ENCODE data around the gene PHLDA2.

Gene PHLDA2

GRCh38 chr11:2903672-2904011 lies 25.6 kb downstream of the PHLDA2 start:
- H3K9me3 ChIP-seq (replicated peaks in 1 of 2; ENCODE audit: control insufficient read depth in 2 of 2, insufficient read depth in 1 of 2, low read depth in 1 of 2, low read length in 2 of 2) = peaks cover 0 to 2% of the 10 kb centered on the region in 2 donors
- H3K4me3 ChIP-seq (ENCODE audit: low read length in 2 of 2) = no peak overlapping the region
- no peak overlapping the region for H3K4me2 ChIP-seq (ENCODE audit: insufficient read depth, low read length, poor library complexity, severe bottlenecking)
- no peak overlapping the region for H3K27ac ChIP-seq (replicated peaks; ENCODE audit: low read length)
- no peak overlapping the region for H3K14ac ChIP-seq (ENCODE audit: low read length)
- no peak overlapping the region for H2AFZ ChIP-seq (ENCODE audit: low read length)
- H3K36me3 ChIP-seq (replicated peaks in 1 of 2; ENCODE audit: control insufficient read depth in 2 of 2, insufficient read depth in 2 of 2, low read length in 2 of 2) = no peaks in the 10 kb centered on the region
- no peak overlapping the region for H2BK12ac ChIP-seq (ENCODE audit: low read length)
- no peak overlapping the region for H2BK5ac ChIP-seq (ENCODE audit: low read length)
- no peak for DNase-seq (ENCODE audit: low spot score)
- H3K23ac ChIP-seq (ENCODE audit: low read depth, low read length, poor library complexity) = no peak overlapping the region
- H3K79me1 ChIP-seq (ENCODE audit: low read depth, low read length) = no peaks in the 10 kb centered on the region
- H3K18ac ChIP-seq (ENCODE audit: low read length) = no peak overlapping the region
- no peak overlapping the region for H4K8ac ChIP-seq (ENCODE audit: low read depth, low read length)
- no CpG with 5 or more reads among the region's 7 CpGs for WGBS, 2 donors (ENCODE audit: extremely low coverage in 2 of 2, insufficient read length in 2 of 2, insufficient replicate concordance in 1 of 2)
- H3K4ac ChIP-seq (ENCODE audit: low read length) = no peak overlapping the region
- H2BK15ac ChIP-seq (ENCODE audit: low read length) = peak overlapping the region; percentile 96
- peaks cover 9 to 13% of the 10 kb centered on the region in 2 donors for H3K4me1 ChIP-seq (ENCODE audit: control insufficient read depth in 2 of 2, insufficient read depth in 1 of 2, low read depth in 1 of 2, low read length in 2 of 2)
- no peak overlapping the region for H2BK120ac ChIP-seq (ENCODE audit: low read depth, low read length)
- H3K9ac ChIP-seq (ENCODE audit: low read depth, low read length, poor library complexity) = no peak overlapping the region
- H3K27me3 ChIP-seq (ENCODE audit: control insufficient read depth in 3 of 3, insufficient read depth in 3 of 3, low read depth in 1 of 3, low read length in 3 of 3) = no peaks in the 10 kb centered on the region
- H2AK5ac ChIP-seq (ENCODE audit: low read depth, low read length) = peak overlapping the region; percentile 54
- no peak overlapping the region for H4K91ac ChIP-seq (ENCODE audit: low read depth, low read length, poor library complexity)

GRCh38 chr11:2902784-2903671 lies 26.2 kb downstream of the PHLDA2 start:
- H3K4me2 ChIP-seq (ENCODE audit: insufficient read depth, low read length, poor library complexity, severe bottlenecking) = peak overlapping the region; percentile 87
- no peak overlapping the region for H3K4ac ChIP-seq (ENCODE audit: low read length)
- no peak overlapping the region for H3K27ac ChIP-seq (replicated peaks; ENCODE audit: low read length)
- peak overlapping the region; percentile 96 for H2BK15ac ChIP-seq (ENCODE audit: low read length)
- H3K27me3 ChIP-seq (ENCODE audit: control insufficient read depth in 3 of 3, insufficient read depth in 3 of 3, low read depth in 1 of 3, low read length in 3 of 3) = no peaks in the 10 kb centered on the region
- H3K36me3 ChIP-seq (replicated peaks in 1 of 2; ENCODE audit: control insufficient read depth in 2 of 2, insufficient read depth in 2 of 2, low read length in 2 of 2) = no peaks in the 10 kb centered on the region
- peak overlapping the region; percentile 64 for H3K9ac ChIP-seq (ENCODE audit: low read depth, low read length, poor library complexity)
- no peak overlapping the region for H3K14ac ChIP-seq (ENCODE audit: low read length)
- H4K8ac ChIP-seq (ENCODE audit: low read depth, low read length) = no peak overlapping the region
- H2BK12ac ChIP-seq (ENCODE audit: low read length) = no peak overlapping the region
- no peak overlapping the region for H2BK5ac ChIP-seq (ENCODE audit: low read length)
- peak overlapping the region; percentile 44 for H3K18ac ChIP-seq (ENCODE audit: low read length)
- H3K4me3 ChIP-seq (ENCODE audit: low read length in 2 of 2) = peak overlapping the region; percentile 64 to 91
- no peaks in the 10 kb centered on the region for H3K79me1 ChIP-seq (ENCODE audit: low read depth, low read length)
- H3K4me1 ChIP-seq (ENCODE audit: control insufficient read depth in 2 of 2, insufficient read depth in 1 of 2, low read depth in 1 of 2, low read length in 2 of 2) = peaks cover 9 to 15% of the 10 kb centered on the region in 2 donors
- DNase-seq (ENCODE audit: low spot score) = no peak
- WGBS, 2 donors (ENCODE audit: extremely low coverage in 2 of 2, insufficient read length in 2 of 2, insufficient replicate concordance in 1 of 2) = no CpG with 5 or more reads among the region's 23 CpGs
- no peak overlapping the region for H4K91ac ChIP-seq (ENCODE audit: low read depth, low read length, poor library complexity)
- H3K23ac ChIP-seq (ENCODE audit: low read depth, low read length, poor library complexity) = peak overlapping the region; percentile 46
- H2AK5ac ChIP-seq (ENCODE audit: low read depth, low read length) = peak overlapping the region; percentile 54
- H2BK120ac ChIP-seq (ENCODE audit: low read depth, low read length) = peak overlapping the region; percentile 64
- peak overlapping the region; percentile 99 for H2AFZ ChIP-seq (ENCODE audit: low read length)
- H3K9me3 ChIP-seq (replicated peaks in 1 of 2; ENCODE audit: control insufficient read depth in 2 of 2, insufficient read depth in 1 of 2, low read depth in 1 of 2, low read length in 2 of 2) = peaks cover 0 to 2% of the 10 kb centered on the region in 2 donors

GRCh38 chr11:2901854-2902783 lies 27.1 kb downstream of the PHLDA2 start:
- Histone ChIP-seq H2AK5ac (ENCODE audit: low read depth, low read length) (no peak overlapping the region), H3K36me3 (replicated peaks in 1 of 2; ENCODE audit: control insufficient read depth in 2 of 2, insufficient read depth in 2 of 2, low read length in 2 of 2) (no peaks in the 10 kb centered on the region), H3K79me1 (ENCODE audit: low read depth, low read length) (no peaks in the 10 kb centered on the region), H3K14ac (ENCODE audit: low read length) (no peak overlapping the region), H4K91ac (ENCODE audit: low read depth, low read length, poor library complexity) (no peak overlapping the region), H3K4me2 (ENCODE audit: insufficient read depth, low read length, poor library complexity, severe bottlenecking) (peak overlapping the region; percentile 95), H3K27ac (replicated peaks; ENCODE audit: low read length) (no peak overlapping the region), H3K9me3 (replicated peaks in 1 of 2; ENCODE audit: control insufficient read depth in 2 of 2, insufficient read depth in 1 of 2, low read depth in 1 of 2, low read length in 2 of 2) (peaks cover 0 to 2% of the 10 kb centered on the region in 2 donors), H3K4me1 (ENCODE audit: control insufficient read depth in 2 of 2, insufficient read depth in 1 of 2, low read depth in 1 of 2, low read length in 2 of 2) (peaks cover 9 to 15% of the 10 kb centered on the region in 2 donors), H2BK12ac (ENCODE audit: low read length) (no peak overlapping the region), H2BK5ac (ENCODE audit: low read length) (no peak overlapping the region), H2BK15ac (ENCODE audit: low read length) (peak overlapping the region; percentile 18), H3K9ac (ENCODE audit: low read depth, low read length, poor library complexity) (peak overlapping the region; percentile 83), H4K8ac (ENCODE audit: low read depth, low read length) (no peak overlapping the region), H3K27me3 (ENCODE audit: control insufficient read depth in 3 of 3, insufficient read depth in 3 of 3, low read depth in 1 of 3, low read length in 3 of 3) (no peaks in the 10 kb centered on the region), H2AFZ (ENCODE audit: low read length) (peak overlapping the region; percentile 99), H3K4ac (ENCODE audit: low read length) (no peak overlapping the region), H3K4me3 (ENCODE audit: low read length in 2 of 2) (peak overlapping the region; percentile 64 to 91), H2BK120ac (ENCODE audit: low read depth, low read length) (peak overlapping the region; percentile 64), H3K23ac (ENCODE audit: low read depth, low read length, poor library complexity) (peak overlapping the region; percentile 37), H3K18ac (ENCODE audit: low read length) (peak overlapping the region; percentile 92)
- no CpG with 5 or more reads among the region's 58 CpGs for WGBS, 2 donors (ENCODE audit: extremely low coverage in 2 of 2, insufficient read length in 2 of 2, insufficient replicate concordance in 1 of 2)
- peak; percentile 76 for DNase-seq (ENCODE audit: low spot score)
